CD4-positive, alpha-beta T cell treated with Interleukin-17A for 1 hour (primary cell): Measurements from ENCODE around the gene POLR2C.
"Not testable (repeated sequence)": the region's sequence is repeated elsewhere in the genome, so short reads cannot be mapped to it uniquely, and the experiment has no call there.

Source experiments
- DNase-seq: peaks from one replicate; pipeline ENCODE4 v3.0.0-alpha.2; 2020

The POLR2C gene

DNA sequence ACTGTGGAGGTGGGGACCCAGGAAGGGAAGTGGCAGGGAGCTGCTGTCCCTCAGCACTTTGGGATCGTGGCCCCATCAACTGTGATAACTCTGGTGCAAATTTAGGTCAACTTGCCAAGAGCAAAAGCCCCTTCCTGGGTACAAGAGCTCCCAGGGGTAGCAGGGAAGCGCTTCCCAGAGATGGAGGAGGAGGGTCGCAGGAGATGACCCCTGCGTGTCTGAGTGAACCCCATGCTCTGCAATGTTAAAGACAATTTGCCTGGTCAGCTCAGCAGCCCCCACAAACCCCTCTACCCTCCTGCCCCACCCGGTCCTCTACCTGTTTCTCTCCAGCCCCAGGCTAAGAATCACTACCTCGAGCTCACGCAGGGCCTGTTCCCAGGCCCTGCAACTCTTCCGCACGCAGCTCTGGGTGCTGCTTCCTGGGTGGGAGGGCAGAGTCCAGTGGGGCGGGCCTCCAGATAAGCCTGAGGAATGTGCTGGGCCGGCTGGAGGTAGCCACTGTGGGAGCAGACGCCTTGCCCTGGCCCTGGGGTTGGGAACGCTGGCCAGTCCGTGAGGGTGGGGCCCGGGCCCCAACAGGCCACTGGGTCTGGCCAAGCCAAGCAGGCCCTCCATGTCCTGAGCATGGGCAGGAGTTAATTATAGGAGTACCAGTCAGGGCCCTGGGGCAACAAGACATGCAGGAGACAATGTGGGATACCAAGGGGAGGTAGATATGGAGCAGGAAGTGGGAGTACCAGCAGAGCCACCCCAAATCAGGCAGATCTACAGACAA, 17.7 kb downstream of the POLR2C start:
- no peak for DNase-seq

DNA sequence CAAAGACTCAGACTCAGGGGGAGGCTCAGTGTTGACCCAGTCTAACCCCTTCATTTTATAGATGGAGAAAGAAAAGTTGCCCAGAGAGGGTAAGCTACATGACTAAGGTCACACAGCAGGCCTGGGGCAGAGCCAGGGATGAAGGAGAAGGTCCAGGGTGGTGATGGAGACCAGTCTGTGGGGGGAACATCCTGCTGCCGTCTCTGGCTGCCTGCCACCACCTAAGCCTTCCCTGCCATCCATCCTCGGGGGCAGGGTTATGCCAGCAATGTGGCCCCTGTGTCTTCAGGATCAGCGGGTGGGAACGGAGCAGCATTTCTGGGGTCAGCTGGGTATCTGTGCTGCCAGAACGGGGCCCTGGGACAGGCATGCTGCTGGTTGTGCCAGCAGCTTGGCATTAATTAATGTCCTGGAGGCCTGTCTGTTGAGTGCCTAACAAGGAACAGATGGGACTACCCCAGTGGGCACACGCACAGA, 18.3 kb downstream of the POLR2C start:
- no peak for DNase-seq

DNA sequence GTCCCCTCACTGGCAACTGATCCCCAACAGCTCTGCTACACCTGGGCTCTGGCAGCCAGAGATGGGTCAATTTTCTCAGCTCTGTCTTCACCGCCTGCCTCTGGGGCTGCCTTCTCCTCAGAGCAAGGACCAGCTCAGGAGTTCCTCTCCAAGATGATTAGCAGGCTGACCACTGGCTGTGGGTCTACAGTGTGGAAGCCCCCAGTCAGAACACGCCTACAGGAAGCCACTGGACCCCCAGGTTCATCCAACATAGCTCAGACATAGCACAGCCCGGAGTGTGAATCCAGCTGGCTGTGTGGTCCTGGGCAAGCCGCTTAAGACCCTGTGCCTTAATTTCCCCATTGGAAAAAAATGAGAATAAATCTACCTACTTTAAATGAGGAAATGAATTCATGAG, 18.9 kb downstream of the POLR2C start:
- no peak for DNase-seq

DNA sequence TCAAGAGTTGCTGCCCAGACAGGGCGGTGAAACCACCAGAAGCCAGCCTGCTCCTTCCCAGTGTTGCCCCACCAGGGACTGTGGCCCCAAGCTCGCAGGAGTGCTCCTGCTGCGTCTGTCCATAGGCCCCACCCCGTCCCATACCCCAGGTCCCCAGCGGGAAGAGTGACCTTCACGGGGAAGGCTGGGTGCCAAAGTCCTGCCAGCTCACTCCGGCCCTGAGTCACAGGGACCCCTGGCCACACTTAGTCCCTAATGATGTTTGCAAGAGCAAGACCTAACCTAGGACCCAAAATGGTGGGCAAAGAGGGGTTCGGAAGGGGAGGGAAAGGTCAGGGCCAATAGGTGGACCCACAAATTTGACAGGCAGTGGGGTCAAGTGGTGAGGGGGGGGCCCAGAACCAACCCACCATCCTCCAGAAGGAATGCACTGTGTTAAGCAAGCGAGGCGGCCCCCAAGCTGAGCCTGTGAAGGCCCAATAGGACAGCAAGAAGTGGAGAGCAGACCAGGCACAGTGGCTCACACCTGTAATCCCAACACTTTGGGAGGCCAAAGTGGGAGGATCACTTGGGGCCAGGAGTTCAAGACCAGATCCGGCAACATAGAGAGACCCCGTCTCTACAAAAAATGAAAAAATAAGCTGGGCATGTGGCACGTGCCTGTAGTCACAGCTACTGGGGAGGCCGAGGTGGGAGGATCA, 20.5 kb downstream of the POLR2C start:
- no peak for DNase-seq

DNA sequence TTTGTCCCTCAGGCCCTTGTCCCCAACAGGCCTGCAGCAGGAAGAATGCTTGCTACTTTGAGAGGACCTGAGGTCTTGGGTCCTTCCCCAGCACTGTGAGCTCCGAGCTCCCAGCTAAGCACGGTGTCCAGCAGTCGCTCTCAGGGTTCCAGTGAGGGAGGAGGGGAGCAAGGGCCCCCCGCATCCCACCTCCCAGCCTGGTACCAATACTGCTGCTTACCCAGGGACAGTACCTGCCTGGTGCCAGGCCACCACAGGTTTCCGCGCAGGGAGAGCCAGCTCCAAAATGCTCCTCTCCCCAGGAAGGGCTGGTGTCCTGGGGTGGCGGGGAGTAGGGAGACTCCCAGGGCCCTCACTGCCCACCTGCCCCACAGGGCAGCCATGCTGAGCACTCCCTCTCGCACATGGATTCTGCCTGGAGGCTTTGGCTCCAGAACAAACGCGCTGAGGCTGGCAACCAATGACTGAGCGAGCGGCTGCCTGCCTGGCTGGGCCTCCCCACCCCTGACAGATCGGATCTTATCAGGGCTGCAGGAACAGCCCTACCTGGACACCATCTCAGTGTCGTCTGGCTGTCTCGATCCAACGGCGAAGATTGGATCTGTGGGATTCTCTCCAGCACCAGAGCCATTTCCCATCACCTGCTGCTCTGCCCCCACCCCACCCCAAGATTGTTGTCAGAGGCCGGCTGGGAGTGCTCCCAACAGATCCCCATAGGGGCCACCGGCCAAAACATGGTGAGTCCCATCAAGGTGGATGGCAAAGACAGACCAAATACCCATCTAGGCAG, 21.4 kb downstream of the POLR2C start:
- no peak for DNase-seq

DNA sequence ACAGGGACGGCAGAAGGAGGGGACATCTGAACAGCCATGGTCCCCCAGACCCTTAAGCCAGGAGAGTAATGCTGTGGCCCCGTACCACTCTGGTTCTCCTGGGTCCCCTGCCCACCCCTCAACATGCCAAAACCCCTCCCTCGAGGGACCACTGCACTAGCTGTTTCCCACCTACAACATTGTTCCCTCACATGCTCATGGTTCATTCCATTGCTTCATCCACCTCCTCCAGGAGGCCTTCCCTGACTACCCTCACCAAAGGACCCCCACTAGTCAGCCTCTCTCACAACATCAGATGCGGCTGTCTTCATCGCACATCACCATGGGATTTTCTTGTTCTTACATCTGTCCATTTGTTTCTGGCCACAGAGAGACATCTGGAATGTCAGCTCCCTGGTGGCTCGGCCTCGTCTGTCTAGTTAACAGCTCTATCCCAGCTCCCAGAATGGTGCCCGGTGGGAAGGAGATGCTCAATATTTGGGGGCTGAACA, 22.1 kb downstream of the POLR2C start:
- no peak for DNase-seq

DNA sequence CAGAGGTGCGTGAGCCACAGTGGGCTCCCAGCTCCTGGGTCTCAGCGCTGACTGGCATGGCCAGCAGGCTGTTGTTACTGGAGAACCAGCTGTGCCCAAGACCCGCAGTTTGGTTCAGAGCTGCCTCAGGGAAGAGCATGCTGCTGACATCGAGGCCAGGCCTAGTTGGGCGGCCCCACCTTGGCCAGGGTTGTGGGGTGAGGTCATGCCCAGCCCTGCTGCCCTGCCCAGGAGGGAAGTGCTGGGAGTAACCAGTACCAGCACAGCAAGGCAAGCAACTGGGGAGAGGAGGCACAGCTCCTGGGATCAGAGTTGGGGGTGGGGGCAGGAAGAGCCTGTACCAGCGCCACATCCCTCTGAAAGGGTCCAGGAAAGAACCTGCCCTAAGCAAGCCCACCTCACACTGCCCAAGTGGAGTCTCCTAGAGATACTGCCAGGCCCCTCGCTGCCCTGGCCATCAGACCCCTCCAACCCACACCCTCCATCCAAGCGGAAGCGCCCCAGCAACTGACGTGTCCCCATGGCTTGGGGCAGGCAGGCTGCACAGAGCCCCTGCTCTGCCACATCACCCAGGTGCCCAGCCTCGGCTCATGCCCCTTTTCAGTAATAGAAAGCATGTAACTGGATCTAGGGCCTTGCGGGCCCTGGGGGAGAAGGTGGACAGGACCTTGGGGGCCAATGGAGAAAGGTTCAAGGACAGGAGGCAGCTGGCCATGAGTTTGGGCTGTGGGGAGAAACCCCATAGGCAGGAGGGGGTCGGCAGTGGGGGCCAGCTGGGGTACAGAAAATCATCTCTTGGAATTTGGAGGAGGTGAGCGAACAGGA, 22.8 kb downstream of the POLR2C start:
- DNase-seq, result no peak

DNA sequence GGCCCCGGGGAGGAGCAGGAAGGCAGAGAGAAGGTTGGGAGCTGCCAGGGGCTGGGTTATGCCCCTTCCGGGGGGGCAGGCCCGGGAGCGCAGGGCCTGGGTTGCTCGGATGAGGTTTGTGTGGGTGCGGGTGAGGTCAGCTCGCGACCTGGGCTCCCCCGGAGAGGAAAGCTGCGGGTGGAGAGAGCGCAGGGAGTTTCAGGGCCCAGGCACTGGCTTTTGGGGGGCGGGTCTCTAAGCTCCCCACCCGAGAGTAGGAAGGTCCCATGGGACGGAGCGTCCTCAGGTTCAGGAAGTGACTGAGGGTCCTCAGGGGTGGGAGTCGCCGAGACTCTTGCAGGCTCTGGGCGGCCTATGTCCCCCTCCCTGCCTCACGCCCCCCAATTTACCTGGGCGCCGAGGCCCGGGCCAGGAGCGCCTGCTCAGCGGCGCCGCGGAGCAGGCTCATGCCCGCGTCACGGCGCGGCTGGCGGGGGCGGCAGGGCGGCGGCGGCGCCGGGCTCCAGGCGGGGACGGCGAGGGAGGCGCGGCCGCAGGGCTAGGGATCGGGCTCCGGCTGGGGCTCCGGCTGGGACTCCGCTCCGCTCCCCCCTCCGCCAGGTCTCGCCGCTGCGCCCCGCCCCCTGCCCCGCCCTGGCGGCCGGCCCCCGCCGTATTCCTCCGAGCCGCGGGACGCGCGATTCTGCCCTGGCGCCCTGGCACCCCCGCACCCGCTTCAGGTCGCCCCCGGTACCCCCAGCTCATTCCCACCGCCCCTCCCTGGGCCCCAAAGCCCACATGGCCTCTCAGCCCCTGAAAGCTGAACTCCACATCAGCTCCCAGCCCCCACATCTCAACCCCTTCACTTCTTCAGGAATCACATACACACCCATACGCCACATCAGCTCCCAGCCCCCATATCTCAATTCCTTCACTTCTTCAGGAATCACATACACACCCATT, 23.7 kb downstream of the POLR2C start, which contains the start of gene DOK4:
Gene DOK4, minus strand, starts transcription at position 578 of the 942 bp plus-strand sequence. CDS start 6,986 bp downstream, outside the sequence.
- DNase-seq, result peak; percentile 81

DNA sequence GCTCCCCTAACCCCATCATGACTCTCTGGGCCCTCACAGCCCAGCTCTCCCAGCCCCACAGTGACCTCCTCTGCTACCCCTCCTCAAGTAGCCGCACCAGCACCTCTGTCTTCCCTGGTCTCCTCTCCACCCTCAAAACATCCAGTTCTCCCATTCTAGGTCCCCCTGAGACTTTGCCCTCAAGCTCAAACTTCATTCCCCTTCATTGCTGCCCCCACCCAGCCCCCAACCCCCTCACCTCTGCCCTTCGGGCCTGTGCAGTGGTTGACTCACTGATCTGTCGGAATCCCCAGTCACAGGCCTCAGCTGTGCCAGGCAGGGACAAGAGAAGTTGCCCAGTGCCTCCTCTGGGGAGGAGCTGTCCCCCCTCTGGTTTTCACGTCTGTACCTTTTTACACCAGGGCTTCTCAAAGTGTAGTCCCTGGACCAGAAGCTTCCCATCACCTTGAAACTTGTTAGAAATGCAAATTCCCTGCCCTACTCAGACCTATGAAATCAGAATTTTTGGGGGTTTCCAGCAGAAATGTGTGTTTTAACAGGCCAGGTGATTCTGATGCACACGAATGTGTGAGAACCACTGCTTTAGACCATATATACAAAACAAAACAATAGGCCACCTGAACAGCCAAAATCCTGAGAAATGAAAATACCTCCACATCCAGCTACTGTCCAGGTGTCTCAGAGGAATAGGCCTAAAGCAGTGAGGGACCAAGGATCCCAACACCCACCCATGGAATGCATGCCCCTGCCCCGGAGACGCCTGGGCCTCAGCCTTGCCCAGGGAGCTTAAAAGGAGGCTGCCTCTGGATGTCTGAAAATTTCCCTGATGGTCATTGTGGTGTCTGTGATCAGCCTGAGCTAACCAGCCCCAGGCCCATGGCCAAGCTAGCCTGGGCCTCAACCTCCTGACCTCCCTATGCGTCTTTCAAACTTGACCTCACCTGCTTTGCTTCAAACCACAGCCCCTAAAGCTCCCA, 24.7 kb downstream of the POLR2C start:
- DNase-seq, result no peak

DNA sequence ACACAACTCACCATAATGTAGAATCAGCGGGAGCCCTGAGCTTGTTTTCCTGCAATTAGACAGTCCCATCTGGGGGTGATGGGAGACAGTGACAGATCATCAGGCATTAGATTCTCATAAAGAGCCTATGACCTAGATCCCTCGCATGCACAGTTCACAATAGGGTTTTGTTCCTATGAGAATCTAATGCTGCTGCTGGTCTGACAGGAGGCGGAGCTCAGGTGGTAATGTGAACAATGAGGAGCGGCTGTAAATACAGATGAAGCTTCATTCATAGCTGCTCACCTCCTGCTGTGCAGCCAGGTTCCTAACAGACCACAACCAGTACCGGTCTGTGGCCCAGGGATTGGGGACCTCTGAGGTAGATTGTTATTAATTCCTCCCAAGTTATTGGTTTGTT, 26.8 kb downstream of the POLR2C start:
- DNase-seq, result no peak

DNA sequence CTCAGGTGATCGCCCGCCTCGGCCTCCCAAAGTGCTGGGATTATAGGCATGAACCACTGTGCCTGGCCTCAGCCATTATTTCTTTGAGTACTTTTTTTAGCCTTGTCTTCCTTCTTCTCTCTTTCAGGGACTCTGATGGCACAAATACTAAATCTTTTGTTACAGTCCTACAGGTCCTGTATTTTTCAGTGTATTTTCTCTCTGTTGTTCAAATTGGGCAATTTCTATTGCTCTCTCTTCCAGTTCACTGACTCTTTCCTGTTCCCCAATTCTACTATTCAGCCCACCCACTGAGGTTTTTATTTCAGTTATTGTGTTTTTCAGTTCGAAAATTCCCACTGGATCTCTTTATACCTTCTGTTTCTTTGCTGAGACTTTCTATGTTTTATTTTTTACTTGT, 31.3 kb downstream of the POLR2C start:
- DNase-seq, result no peak

DNA sequence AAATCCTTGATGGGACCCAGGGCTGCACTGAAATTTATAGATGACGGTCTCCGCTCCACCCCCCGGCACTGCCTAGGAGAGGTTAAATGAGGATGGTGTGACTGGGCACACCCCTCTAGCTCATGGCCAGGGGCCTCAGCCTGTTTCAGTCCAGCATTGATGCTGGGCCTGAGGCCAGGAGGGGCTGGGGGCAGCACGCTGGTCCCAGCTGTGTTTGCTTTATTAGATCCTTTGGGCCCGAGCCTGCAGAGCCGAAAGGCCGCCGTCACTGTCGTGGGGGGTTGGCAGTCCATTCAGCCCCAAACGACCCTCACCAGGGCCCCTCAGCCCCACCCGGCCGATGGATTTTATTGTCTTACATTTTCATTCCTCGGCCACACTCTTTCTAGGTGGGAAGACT, 34.6 kb downstream of the POLR2C start:
- DNase-seq, result no peak

DNA sequence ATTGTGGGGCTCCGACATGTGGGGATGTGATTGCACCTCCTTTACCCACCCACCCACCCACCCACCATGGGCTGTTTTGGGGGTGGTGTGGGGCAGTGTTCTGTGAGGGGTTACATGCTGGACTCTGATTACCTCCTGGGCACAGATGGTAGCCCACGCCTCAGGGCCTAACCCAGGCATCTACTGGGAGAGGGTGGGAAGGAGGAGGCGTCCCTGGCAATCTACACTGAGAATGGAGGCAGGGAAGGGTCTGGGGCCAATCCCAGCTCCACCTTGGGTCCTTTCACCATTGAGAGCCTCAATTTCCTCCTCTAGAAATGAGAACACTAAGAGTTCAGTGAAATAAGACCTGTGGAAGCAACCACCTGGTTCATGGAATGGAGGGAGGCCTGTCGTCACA, 35.6 kb downstream of the POLR2C start:
- no peak for DNase-seq

DNA sequence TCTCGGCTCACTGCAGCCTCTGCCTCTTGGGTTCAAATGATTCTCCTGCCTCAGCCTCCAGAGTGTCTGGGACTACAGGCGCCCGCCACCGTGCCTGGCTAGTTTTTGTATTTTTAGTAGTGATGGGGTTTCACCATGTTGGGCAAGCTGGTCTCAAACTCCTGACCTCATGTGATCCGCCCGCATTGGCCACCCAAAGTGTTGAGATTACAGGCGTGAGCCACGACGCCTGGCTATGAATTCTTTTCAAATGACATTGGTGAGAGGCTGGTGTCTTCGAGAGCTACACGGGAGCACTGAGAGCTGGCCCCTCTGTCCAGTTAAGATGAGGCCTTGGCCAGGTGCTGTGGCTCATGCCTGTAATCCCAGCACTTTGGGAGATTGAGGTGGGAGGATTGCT, 37.5 kb downstream of the POLR2C start:
- DNase-seq, result not testable (repeated sequence)

DNA sequence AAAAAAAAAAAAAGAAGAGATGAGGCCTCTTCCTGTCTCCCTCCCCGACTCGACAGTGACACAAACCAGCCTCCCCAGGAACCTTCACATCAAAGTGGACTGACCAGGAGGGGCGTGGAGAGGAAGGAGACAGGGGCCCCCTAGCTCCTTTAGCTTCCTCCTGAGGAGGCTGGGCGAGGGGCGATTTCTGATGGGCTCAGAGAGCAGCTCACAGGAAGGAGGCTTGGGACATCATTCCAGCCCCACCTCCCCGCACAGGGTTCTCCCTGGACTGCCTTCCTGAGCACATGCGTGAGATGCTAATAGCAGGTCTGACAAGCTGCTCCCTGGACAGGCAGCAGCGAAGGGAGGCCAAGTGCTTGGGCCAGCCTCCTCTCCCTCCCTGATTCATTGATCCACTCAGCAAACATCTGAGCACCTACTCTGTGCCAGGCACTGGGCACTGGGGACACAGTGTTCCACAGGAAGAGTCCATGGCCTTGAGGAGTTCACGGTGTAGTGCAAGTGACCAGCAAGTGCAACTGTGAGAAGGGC, 38.2 kb downstream of the POLR2C start:
- no peak for DNase-seq

DNA sequence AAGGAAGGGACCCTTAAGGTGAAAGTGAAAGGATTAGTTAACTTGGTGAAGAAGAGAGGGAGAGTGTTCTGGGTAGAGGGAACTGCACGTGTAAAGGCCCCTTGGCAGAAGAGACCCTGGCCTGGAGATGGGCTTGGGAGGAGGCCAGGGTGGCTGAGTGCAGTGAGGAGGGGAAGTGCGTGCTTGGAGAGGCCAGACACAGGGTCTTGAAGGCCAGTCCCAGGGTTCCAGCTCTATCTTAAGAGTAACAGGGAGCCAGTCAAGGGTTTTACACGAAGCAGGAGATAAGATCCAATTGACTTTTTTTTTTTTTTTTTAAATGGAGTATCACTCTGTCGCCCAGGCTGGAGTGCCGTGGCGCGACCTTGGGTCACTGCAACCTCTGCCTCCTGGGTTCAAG, 39.0 kb downstream of the POLR2C start:
- DNase-seq, result no peak

DNA sequence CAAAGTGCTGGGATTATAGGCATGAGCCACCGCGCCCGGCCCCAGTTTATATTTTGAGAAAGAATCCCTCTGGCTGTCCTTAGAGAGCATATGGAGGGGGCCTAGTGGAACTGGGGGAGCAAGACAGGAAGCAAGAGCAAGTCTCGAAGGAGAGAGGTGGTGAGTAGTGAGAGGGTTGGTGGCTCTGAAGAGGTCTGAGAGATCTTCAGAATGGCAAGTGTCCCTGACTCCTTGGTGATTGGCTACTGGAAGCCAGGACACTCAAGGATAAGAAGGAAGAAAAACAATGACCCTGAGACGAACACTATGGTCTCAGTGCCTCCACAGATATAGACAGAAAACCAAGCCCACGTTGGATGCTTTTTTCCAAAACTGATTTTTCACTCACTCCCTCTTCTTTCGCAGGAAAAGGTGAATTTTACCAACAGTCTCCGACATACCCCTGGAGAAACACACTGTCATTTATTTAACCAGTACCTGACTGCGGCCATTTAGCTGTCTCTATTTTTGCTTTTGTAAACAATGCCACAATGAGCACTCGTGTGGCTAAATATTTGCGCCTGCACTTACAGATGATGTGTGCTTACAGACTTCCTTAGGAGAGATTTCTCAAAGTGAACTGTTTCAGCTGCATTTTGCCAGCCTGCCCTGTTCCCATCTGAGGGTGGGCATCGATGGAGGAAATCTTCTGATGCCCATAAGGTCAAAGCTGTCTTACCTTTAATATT, 39.7 kb downstream of the POLR2C start:
- DNase-seq, result no peak

DNA sequence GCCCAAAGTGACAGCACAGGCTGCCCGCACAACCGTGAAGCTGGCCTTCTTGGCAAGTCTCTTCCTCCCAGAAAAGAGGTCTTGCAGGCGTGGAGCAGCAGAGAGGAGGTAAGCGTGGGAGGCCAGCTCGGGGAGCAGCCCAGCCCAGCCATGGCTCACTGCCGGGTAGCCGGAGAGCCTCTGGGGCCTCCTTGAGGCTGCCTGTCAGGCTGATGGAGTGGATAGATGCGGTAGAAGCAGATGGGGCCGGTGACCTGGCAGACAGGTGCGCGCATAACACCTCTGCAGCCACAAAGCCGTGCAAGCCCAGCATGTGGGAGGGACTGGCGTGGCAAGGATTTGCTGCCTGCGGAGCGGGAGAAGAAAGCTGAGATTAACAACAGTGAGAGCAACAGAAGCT, 40.9 kb downstream of the POLR2C start:
- DNase-seq, result no peak

DNA sequence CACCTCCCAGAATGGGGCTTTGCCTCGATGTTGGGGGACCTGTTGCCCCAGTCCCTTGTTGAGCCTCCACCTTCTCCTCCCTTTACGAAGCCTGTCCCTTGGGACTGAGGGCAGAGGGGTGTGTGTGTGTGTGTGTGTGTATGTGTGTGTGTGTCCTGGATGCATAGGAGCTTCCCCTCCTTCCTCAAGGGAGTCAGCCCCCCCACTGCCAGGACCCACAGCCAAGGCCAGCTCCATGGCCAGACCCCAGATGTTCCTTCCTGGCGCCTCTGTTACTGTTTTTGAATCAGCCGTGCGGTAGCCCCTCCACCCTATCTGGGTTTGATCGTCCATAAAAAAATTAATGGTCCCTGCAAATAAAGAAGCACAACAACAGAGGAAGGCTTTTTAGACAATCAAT, 41.5 kb downstream of the POLR2C start:
- DNase-seq, result no peak
